K562 (cell line): ENCODE data around the gene CPT1B. TPM values are rescaled to one million over a fixed set of nuclear protein-coding genes. Genes with fewer than 3 reads are reported as not detected.

ENCODE experiments used
- CBFA2T2 ChIP-seq: fragments of 450-650 bp; conservative IDR thresholded peaks from 2 replicates; pipeline ENCODE4 v1.6.1; 2017; ENCODE audit warnings: mild to moderate bottlenecking
- CCNT2 ChIP-seq: IDR thresholded peaks from 2 replicates; pipeline ENCODE4 v1.6.1; 2011; ENCODE audit warnings: borderline replicate concordance, low read depth, mild to moderate bottlenecking, moderate library complexity, mixed read lengths, low read length; ENCODE audit not compliant: insufficient read length; ENCODE audit errors: extremely low read depth
- CHCHD3 ChIP-seq: fragments of 250-450 bp; sonication (Bioruptor Pico); IDR thresholded peaks from 2 replicates; pipeline ENCODE4 v2.1.2; 2022; ENCODE audit warnings: mild to moderate bottlenecking
- FOSL1 ChIP-seq: fragments of 200-800 bp; sonication (Bioruptor generic); conservative IDR thresholded peaks from 2 replicates; pipeline ENCODE4 v1.6.1; 2016; ENCODE audit warnings: missing genetic modification characterization, missing compliant biosample characterization
- HDAC8 ChIP-seq: fragments of 450-650 bp; IDR thresholded peaks from 2 replicates; pipeline ENCODE4 v1.6.1; 2016; ENCODE audit warnings: mild to moderate bottlenecking, missing genetic modification characterization, moderate library complexity, missing compliant biosample characterization
- HEY1 ChIP-seq: fragments of 250-450 bp; sonication (Bioruptor Pico); IDR thresholded peaks from 2 replicates; pipeline ENCODE4 v1.5.0; 2020; ENCODE audit warnings: mild to moderate bottlenecking, moderate library complexity, borderline replicate concordance
- HNRNPLL ChIP-seq: fragments of 200-400 bp; formaldehyde crosslinking; IDR thresholded peaks from 2 replicates; pipeline ENCODE4 v1.6.1; 2017; ENCODE audit warnings: low read length, low read depth, mild to moderate bottlenecking; ENCODE audit not compliant: poor library complexity, severe bottlenecking
- KAT7 ChIP-seq: sonication (generic); formaldehyde crosslinking; IDR thresholded peaks from 2 replicates; pipeline ENCODE4 v1.8.0; 2022; ENCODE audit warnings: missing genetic modification reagents, mild to moderate bottlenecking, borderline replicate concordance
- NFE2L1 ChIP-seq: fragments of 450-650 bp; IDR thresholded peaks from 2 replicates; pipeline ENCODE4 v1.6.1; 2016; ENCODE audit warnings: missing genetic modification characterization, low read depth, mild to moderate bottlenecking, missing compliant biosample characterization, moderate library complexity, borderline replicate concordance
- PPARD ChIP-seq: fragments of 250-450 bp; sonication (Bioruptor Pico); IDR thresholded peaks from 2 replicates; pipeline ENCODE4 v1.8.0; 2022; ENCODE audit warnings: inconsistent platforms, mild to moderate bottlenecking, moderate library complexity
- SAFB2 ChIP-seq: fragments of 200-400 bp; formaldehyde crosslinking; IDR thresholded peaks from 2 replicates; pipeline ENCODE4 v1.6.1; 2018; ENCODE audit warnings: borderline replicate concordance, low read length, low read depth, moderate library complexity; ENCODE audit not compliant: severe bottlenecking
- SLC30A9 ChIP-seq: fragments of 250-450 bp; sonication (Bioruptor Pico); IDR thresholded peaks from 2 replicates; pipeline ENCODE4 v1.8.0; 2022; ENCODE audit warnings: mild to moderate bottlenecking, moderate library complexity
- SNRNP70 ChIP-seq: fragments of 200-400 bp; formaldehyde crosslinking; optimal IDR thresholded peaks from 2 replicates; pipeline ENCODE3; 2017; ENCODE audit warnings: low read depth, low read length
- TAF1 ChIP-seq: IDR thresholded peaks from 2 replicates; pipeline ENCODE4 v1.6.1; 2011; ENCODE audit warnings: mild to moderate bottlenecking, low read length, moderate library complexity; ENCODE audit not compliant: insufficient read depth, control insufficient read depth, severe bottlenecking; ENCODE audit errors: extremely low read depth
- YY1 ChIP-seq, 3 experiments: IDR thresholded peaks; 2 replicates each; pipeline ENCODE4 v1.6.1; 2011; ENCODE audit warnings: low read length in 2 of 3, mild to moderate bottlenecking in 2 of 3, moderate library complexity in 2 of 3, borderline replicate concordance in 1 of 3, control low read depth in 1 of 3, low read depth in 1 of 3; ENCODE audit not compliant: insufficient read depth in 3 of 3, insufficient replicate concordance in 2 of 3, control insufficient read depth in 1 of 3, insufficient read length in 1 of 3; ENCODE audit errors: extremely low read depth in 1 of 3
- ZNF57 ChIP-seq: fragments of 450-650 bp; formaldehyde crosslinking; IDR thresholded peaks from 2 replicates; pipeline ENCODE4 v1.4.0; 2020; ENCODE audit warnings: mild to moderate bottlenecking, moderate library complexity
- polyA plus RNA-seq, 8 experiments: library from polyadenylated mRNA; depleted of rRNA in 4 of 8; stranded (reverse) in 5 of 8; unstranded in 3 of 8; fragments of >200 nt; fragmentation: Nextera tagmentation in 2 of 8; fragmentation: Illumina TruSeq in 1 of 8; extraction: Ambion mirVana in 2 of 8; extraction: Trizol in 1 of 8; gene quantifications; 2 replicates each; pipeline versions ENCODE4 v1.2.1 to v1.2.3, GENCODE V29; 2011 to 2014; ENCODE audit warnings: inconsistent platforms in 1 of 8, missing spikeins in 1 of 8
- total RNA-seq, 7 experiments: library from RNA; depleted of rRNA in 6 of 7; stranded (reverse); fragments of >200 nt in 6 of 7; fragmentation: Illumina TruSeq in 2 of 7; extraction: Trizol in 2 of 7; gene quantifications; 2 replicates each; pipeline versions ENCODE4 v1.2.1 to v1.2.3, GENCODE V29; 2011 to 2021; ENCODE audit warnings: low replicate concordance in 1 of 7
- TF ChIP-seq, protein P1 (sequence below): fragments of 450-650 bp; IDR thresholded peaks from 2 replicates; pipeline ENCODE4 v1.6.1; 2016; ENCODE audit warnings: mild to moderate bottlenecking
- TF ChIP-seq, protein P2 (sequence below): sonication (generic); formaldehyde crosslinking; IDR thresholded peaks from 2 replicates; pipeline ENCODE4 v1.5.0; 2020; ENCODE audit warnings: missing genetic modification reagents
- TF ChIP-seq, protein P3 (sequence below): sonication (generic); formaldehyde crosslinking; IDR thresholded peaks from 2 replicates; pipeline ENCODE4 v1.8.1; 2023; ENCODE audit warnings: mild to moderate bottlenecking, missing genetic modification reagents, moderate library complexity
- TF ChIP-seq, protein P4 (sequence below), 2 experiments: fragments of 250-450 bp in 1 of 2; fragments of 450-650 bp in 1 of 2; sonication (Bioruptor Pico) in 1 of 2; IDR thresholded peaks; 2 replicates each; pipeline versions ENCODE4 v1.6.1 to v1.8.0; 2016 to 2021; ENCODE audit warnings: mild to moderate bottlenecking in 2 of 2, moderate library complexity in 2 of 2, missing compliant biosample characterization in 1 of 2, missing genetic modification characterization in 1 of 2

CPT1B gene
- total and polyA plus RNA-seq, 9 of the 15 experiments (the other 6 are each of a cell fraction or from before 2014, with no cell fraction given): 0.35 to 6.1 (median 2.6) TPM

DNA sequence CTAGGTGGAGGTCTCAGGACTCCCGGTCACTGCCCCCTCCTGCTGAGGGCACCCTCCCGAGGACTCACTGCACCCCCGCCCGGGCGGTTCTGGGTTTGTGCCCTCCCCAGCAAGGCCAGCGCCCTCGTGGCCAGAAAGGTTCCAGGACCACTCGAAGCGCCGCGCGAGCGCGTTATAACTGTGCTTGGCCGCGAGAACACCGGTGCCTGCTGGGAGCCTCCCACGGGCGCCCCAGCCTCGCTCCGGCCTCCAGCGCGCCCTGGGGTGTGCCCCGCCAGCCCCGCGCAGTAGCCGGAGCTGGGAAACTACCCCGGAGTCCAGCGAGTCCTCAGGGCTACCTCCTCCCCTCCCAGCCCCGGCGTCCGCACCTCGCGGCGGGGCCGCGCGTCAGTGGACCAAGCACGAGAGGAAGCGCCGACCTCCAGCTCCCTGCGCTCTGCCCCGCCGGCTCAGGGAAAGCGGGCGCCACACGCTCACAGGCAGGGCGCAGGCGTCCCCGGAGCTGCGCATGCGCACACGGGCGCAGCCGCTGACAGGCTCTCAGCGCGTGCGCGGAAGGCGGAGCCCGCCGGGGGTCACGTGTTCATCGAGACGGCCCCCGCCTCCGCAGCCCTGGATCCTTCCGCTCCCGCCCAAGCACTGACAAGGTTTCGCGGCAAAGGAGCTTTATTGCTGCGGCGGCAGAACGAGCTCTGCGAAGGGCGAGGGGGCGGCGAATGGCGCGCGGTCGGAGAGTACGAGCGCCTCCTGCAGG lies 52.9 kb downstream of the CPT1B start, which contains the start of gene SCO2 (continued):
- TF ChIP-seq CHCHD3 (CRISPR knock-in tag) (no peak), SAFB2 (no peak), HNRNPLL (peak; percentile 8), CBFA2T2 (peak; percentile 83), PPARD (CRISPR knock-in tag) (no peak), HEY1 (no peak), HDAC8 (no peak), YY1 (IDR thresholded peaks at IDR 0.05; ENCODE audit: borderline replicate concordance in 1 of 3, control insufficient read depth in 1 of 3, extremely low read depth in 1 of 3, insufficient read depth in 3 of 3, insufficient read length in 1 of 3, insufficient replicate concordance in 2 of 3, low read depth in 1 of 3, low read length in 2 of 3) (peak in 2 of 3 experiments; percentile 68 to 73), NFE2L1 (tag) (no peak), CCNT2 (peak; percentile 57), FOSL1 (tag) (peak; percentile 19; the same call in 1 of the 2 replicates), ZNF57 (CRISPR knock-in tag) (no peak), KAT7 (CRISPR knock-in tag) (0 out of 2 replicates have a peak, but pooled peaks have one; percentile 25), SLC30A9 (CRISPR knock-in tag) (no peak), TAF1 (peak; percentile 67), SNRNP70 (no peak)
- TF ChIP-seq, protein P1, sequence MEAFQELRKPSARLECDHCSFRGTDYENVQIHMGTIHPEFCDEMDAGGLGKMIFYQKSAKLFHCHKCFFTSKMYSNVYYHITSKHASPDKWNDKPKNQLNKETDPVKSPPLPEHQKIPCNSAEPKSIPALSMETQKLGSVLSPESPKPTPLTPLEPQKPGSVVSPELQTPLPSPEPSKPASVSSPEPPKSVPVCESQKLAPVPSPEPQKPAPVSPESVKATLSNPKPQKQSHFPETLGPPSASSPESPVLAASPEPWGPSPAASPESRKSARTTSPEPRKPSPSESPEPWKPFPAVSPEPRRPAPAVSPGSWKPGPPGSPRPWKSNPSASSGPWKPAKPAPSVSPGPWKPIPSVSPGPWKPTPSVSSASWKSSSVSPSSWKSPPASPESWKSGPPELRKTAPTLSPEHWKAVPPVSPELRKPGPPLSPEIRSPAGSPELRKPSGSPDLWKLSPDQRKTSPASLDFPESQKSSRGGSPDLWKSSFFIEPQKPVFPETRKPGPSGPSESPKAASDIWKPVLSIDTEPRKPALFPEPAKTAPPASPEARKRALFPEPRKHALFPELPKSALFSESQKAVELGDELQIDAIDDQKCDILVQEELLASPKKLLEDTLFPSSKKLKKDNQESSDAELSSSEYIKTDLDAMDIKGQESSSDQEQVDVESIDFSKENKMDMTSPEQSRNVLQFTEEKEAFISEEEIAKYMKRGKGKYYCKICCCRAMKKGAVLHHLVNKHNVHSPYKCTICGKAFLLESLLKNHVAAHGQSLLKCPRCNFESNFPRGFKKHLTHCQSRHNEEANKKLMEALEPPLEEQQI: no peak
- TF ChIP-seq, protein P2, sequence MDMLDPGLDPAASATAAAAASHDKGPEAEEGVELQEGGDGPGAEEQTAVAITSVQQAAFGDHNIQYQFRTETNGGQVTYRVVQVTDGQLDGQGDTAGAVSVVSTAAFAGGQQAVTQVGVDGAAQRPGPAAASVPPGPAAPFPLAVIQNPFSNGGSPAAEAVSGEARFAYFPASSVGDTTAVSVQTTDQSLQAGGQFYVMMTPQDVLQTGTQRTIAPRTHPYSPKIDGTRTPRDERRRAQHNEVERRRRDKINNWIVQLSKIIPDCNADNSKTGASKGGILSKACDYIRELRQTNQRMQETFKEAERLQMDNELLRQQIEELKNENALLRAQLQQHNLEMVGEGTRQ (CRISPR knock-in tag): peak; percentile 97
- TF ChIP-seq, protein P3, sequence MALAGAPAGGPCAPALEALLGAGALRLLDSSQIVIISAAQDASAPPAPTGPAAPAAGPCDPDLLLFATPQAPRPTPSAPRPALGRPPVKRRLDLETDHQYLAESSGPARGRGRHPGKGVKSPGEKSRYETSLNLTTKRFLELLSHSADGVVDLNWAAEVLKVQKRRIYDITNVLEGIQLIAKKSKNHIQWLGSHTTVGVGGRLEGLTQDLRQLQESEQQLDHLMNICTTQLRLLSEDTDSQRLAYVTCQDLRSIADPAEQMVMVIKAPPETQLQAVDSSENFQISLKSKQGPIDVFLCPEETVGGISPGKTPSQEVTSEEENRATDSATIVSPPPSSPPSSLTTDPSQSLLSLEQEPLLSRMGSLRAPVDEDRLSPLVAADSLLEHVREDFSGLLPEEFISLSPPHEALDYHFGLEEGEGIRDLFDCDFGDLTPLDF (CRISPR knock-in tag): peak; percentile 83; the same call in 1 of the 2 replicates
- TF ChIP-seq, protein P4, sequence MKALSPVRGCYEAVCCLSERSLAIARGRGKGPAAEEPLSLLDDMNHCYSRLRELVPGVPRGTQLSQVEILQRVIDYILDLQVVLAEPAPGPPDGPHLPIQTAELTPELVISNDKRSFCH (CRISPR knock-in tag; IDR thresholded peaks at IDR 0.05): no peak
- TF ChIP-seq, protein P4 (tag; IDR thresholded peaks at IDR 0.05): peak; percentile 70; the same call in 1 of the 2 replicates
